ENCODE data around the gene VAPA.

The VAPA gene

DNA sequence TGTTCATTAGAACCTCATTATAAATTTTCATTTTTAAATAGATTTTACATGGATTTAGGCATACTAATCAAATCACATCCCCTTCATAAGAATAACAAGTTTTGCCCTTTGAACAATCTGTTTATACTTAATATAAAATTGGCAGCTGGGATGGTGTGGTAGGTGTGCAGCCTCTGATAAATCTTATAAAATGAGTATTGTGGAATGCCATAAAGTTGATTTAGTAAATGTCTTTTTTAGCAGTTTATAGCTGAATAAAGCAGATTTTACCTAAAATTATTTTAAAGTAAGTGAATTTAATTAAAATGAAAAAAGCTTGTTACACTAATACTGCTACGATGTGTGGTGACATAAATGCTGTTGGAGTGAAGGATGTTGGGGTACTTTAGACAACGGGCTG is 35.5 kb downstream of the VAPA start:
- TF ChIP-seq, protein P1, sequence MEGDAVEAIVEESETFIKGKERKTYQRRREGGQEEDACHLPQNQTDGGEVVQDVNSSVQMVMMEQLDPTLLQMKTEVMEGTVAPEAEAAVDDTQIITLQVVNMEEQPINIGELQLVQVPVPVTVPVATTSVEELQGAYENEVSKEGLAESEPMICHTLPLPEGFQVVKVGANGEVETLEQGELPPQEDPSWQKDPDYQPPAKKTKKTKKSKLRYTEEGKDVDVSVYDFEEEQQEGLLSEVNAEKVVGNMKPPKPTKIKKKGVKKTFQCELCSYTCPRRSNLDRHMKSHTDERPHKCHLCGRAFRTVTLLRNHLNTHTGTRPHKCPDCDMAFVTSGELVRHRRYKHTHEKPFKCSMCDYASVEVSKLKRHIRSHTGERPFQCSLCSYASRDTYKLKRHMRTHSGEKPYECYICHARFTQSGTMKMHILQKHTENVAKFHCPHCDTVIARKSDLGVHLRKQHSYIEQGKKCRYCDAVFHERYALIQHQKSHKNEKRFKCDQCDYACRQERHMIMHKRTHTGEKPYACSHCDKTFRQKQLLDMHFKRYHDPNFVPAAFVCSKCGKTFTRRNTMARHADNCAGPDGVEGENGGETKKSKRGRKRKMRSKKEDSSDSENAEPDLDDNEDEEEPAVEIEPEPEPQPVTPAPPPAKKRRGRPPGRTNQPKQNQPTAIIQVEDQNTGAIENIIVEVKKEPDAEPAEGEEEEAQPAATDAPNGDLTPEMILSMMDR (conservative IDR thresholded peaks at IDR 0.05; ENCODE audit: low read depth, low read length), result no peak
- no peak overlapping the region for H3K4me3 ChIP-seq (ENCODE audit: low read depth, low read length)
- DNase-seq (ENCODE audit: low read depth), result no peak

DNA sequence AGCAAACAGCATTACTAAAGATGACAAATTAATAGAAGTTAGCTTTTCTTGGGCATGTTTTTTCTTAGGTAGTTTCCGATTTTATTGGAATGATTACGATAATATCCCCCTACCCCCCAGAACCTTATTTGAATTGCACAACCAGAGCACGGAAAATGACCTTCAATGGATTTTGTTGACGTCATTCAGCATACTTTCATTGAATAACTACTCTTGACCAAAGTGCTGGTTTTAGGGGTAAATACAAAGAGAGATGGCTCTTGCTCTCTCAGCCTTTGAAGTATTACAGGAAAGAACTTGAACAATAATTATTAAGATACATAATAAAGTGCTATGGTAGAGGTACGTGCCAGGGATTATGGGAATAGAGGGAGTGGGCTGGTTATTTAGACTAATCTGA is 36.0 kb downstream of the VAPA start:
- TF ChIP-seq, protein P1 (conservative IDR thresholded peaks at IDR 0.05; ENCODE audit: low read depth, low read length), result no peak
- DNase-seq (ENCODE audit: low read depth), result no peak
- H3K4me3 ChIP-seq (ENCODE audit: low read depth, low read length), result no peak overlapping the region

DNA sequence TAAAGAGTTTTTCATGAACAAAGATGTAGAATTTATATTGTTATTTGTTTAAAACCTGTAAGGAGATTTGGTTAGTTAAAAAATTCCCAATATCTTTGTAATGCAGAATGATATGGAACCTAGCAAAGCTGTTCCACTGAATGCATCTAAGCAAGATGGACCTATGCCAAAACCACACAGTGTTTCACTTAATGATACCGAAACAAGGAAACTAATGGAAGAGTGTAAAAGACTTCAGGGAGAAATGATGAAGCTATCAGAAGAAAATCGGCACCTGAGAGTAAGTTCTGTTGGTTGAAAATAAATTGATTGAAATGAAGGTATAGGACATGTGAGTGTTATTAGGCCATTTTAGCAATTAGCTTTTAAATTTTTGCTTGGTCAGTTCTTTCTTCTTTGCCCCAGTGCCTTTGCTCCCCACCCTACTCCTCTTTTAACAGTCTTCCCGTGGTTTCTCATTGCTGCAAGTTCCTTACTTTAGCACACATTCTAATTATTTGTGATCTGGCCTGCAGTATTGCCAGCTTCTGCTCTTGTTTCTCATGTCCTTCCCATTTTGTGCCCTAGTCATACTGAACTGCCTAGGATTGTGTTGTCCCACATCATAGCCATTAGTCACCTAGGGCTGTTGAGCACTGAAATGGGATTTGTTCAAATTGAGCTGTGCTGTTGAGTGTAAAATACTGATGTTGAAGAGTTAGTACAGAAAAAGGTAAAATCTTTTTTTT is 36.6 kb downstream of the VAPA start:
- peak; percentile 82 for DNase-seq (ENCODE audit: low read depth)
- TF ChIP-seq, protein P1 (conservative IDR thresholded peaks at IDR 0.05; ENCODE audit: low read depth, low read length), result no peak
- H3K4me3 ChIP-seq (ENCODE audit: low read depth, low read length), result no peak overlapping the region

DNA sequence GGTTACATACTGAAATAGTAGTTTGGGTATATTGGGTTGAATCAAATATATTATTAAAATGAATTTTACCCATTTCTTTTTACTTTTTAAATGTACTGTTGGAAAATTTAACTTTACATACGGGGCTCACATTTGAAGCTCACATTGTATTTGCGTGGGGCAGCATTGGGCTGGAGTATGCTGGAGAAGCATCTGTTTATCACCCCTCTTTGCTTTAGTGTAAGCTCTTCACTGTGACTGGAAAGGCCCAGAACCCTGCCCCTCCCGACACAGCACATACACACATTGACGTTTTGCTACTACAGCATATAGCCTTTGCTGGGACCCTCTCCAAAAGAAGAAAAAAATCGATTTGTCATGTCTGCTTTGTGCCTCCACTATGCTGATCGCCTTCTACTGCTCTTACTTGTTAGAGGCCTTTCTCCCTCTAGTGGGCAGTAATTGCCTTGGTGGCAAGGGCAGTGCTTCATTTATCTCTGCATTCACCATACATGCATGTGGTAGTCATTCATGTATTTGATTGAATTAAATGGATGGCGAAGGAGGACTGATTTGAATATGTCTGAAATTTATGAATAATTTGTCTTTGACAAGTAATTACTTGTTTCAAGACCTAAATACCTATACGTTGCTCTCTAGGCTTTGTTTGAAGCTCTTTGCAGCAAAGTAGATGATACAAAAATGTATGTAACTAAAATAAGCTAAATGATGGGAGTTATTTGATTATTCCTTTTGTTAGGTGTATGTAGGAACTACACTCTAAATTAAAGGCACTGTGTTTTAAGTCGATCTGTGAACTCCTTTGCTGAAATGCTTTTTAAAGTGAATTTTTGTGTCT is 37.4 kb downstream of the VAPA start:
- TF ChIP-seq, protein P1 (conservative IDR thresholded peaks at IDR 0.05; ENCODE audit: low read depth, low read length), result peak; percentile 90
- DNase-seq (ENCODE audit: low read depth), result peak; percentile 90
- no peak overlapping the region for H3K4me3 ChIP-seq (ENCODE audit: low read depth, low read length)

DNA sequence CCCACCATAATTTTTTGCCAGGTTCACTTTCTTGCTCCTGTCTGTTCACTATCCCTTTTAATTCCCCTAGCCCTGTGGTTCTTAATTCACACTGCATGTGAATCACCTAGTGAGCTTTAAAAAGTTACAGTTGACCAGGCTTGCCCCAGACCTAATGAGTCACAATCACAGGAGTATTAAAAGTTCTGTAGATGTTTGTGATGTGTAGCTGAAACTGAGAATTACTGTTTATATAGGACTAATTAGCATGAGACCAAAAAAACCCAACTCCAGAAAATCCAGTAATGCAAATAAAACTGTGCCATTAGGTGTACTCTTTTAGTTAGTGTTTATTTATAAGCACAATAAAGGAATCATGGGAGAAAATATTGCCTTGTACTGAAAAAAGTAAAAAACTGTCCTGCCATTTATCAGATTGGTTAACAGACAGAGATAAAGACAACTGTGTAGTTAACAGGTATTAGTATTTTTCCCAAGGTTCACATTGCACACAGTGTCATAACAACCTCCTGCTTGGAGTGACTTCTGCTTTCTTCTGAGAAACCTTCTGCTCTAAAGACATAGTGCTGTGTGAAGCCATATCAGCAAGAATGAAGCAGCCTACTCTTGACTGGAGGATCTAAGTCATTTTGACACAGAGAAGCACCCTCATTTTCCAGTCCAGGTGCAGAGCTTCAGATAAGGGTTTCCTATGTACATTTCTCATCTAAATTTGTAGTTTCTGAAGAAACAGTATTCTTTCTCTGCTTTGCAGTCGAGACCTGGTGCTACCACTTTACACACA is 39.0 kb downstream of the VAPA start:
- TF ChIP-seq, protein P1 (conservative IDR thresholded peaks at IDR 0.05; ENCODE audit: low read depth, low read length), result no peak
- H3K4me3 ChIP-seq (ENCODE audit: low read depth, low read length), result no peak overlapping the region
- peak; percentile 53 for DNase-seq (ENCODE audit: low read depth)

DNA sequence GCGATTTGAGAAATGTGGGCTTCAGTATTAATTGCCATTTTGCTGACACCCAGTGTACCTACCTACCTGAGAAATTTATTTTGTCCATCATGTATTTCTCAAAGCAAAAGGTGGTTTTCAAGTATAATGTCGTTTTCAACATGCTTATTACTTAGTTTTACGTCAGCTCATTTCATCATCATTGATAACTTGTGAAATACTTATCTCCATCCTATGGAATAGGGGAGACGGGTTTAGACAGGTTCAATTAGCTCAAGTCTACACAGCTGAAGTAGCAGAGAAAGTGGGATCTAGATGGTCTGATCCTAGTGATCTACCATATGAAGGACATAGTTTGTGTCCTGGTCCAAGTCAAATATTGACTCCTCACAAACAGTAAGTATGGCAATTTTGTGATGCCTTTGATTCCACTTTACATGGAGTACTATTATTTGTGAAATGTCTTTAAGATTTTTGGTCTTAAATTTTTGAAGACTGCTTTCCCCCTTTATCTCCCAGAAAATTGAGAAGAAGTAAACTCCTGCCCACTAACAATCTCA is 45.1 kb downstream of the VAPA start:
- no peak overlapping the region for H3K4me3 ChIP-seq (ENCODE audit: low read depth, low read length)
- TF ChIP-seq, protein P1 (conservative IDR thresholded peaks at IDR 0.05; ENCODE audit: low read depth, low read length), result no peak
- no peak for DNase-seq (ENCODE audit: low read depth)

All from choroid plexus epithelial cell (primary cell).